Stromal cell of bone marrow (primary cell): ENCODE data around the gene RAB40C.

Source experiments
- DNase-seq: peaks from one replicate; pipeline ENCODE4 v3.0.0-alpha.2; 2012; ENCODE audit warnings: low read depth

Gene RAB40C, protein sequence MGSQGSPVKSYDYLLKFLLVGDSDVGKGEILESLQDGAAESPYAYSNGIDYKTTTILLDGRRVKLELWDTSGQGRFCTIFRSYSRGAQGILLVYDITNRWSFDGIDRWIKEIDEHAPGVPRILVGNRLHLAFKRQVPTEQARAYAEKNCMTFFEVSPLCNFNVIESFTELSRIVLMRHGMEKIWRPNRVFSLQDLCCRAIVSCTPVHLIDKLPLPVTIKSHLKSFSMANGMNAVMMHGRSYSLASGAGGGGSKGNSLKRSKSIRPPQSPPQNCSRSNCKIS

DNA sequence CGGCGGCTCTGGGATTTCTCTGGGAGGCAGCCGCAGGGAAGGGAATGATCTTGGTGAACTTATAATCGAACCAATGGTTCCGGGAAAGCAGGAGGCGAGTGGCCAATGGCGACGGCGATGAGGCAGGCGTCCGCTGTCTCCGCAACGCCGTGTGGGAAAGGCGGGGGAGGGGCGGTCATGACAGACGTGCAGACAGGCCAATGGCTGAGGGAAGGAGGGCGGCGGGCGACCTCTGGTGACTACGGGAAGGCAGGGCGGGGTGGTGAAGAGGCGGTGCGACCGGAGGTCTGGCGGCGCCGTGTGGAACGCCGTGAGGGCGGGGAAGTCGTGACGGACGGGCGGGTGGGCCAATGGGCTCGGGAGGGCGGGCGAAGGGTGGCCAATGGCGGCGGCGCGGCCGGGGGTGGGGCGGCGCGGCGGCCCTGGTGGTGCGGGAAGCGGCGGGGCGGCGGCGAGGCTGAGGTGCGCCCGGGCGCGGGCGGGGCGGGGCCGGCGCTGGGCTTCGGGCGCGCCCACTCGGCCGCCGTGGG is at the start of gene RAB40C:
RAB40C (plus strand) TSS at position 409 of the 530 bp plus-strand sequence. CDS start 226 bp downstream, outside the sequence.
- DNase-seq, result peak; percentile 91

DNA sequence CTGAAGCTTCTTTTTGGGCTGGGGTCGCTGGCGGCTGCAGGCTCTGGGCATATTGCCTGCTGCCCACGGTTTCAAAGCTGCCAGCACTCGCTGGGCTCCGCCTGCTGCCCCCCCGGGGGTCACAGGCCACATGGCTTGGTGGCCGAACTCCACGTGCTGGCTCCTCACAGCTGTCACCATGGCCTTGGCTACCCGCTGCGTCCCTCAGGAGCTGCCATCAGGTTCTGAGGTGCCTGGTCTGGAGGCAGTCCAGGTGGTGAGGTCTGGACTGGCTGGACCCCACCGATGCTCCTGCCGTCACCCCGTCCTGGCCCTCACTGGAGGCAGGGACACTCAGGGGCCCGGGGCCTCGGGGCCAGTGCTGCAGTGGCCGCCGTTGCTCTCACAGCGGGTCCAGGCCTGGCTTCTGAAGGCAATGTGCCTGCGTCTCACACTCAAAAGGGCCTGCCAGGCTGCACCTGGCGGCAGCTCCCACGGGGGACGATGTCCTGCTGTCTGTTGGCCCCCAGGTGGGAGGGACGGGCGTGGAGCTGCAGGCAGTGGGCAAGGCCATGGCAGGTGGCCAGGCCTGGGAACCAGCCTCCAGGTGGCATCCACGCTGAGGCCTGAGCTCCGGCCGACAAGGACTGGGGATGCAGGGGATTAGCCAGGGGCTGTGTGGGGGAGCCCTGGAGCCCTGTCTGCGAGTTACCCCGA is 49.1 kb upstream of the RAB40C start:
- DNase-seq, result no peak

DNA sequence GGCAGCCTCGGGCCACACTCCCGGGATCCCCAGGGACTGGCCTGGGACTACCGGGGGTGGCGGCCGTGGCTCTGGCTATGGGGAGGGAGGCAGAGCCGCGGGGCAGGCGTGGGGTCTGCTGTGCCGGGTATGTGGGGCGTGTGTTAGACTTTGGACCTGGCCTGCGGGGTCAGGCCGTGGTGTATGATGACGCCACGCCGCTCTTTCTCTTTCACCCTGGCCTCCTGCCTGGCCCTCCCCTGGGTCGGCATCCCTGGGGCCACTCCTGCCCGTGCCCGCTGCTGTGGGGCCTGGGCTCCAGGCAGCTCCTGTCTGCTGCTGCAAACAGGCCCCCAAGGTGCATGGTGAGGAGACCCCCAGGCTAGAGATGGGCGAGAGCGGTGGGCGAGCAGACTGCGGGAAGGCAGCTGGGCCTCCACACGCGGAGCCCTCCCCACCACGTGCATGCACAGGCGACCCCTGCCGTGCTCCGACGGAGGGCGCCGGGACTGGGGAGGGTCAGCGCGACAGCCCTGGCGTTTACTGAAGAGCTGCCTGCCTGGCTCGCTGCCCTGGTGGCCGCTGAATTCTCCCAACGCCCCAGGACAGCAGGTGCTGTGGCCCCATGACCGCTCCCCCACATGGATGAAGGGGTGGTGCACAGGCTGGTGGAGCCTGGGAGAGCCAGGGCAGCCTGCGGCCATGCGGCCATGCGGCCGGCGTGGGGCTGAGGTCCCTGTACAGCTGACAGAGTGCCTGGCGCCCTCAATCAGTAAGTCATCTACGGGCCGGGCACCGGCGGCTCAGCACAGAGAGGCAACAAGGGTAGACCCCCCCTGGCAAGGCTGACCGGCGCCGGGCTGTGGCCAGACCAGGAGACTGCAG is 46.3 kb upstream of the RAB40C start:
- no peak for DNase-seq

DNA sequence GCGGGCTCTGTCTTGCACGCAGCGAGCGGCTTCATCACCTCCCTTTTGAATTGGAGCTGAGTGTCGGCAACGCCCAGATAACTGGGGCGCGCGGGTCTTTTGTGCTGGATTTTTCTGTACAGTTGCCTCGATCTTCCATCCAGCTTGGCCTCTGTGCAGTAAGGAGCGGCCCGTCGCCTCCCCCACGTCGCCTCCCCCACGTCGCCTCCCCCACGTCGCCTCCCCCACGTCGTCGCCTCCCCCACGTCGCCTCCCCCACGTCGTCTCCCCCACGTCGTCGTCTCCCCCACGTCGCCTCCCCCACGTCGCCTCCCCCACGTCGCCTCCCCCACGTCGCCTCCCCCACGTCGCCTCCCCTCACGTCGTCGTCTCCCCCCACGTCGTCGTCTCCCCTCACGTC is 45.3 kb upstream of the RAB40C start:
- no peak for DNase-seq

DNA sequence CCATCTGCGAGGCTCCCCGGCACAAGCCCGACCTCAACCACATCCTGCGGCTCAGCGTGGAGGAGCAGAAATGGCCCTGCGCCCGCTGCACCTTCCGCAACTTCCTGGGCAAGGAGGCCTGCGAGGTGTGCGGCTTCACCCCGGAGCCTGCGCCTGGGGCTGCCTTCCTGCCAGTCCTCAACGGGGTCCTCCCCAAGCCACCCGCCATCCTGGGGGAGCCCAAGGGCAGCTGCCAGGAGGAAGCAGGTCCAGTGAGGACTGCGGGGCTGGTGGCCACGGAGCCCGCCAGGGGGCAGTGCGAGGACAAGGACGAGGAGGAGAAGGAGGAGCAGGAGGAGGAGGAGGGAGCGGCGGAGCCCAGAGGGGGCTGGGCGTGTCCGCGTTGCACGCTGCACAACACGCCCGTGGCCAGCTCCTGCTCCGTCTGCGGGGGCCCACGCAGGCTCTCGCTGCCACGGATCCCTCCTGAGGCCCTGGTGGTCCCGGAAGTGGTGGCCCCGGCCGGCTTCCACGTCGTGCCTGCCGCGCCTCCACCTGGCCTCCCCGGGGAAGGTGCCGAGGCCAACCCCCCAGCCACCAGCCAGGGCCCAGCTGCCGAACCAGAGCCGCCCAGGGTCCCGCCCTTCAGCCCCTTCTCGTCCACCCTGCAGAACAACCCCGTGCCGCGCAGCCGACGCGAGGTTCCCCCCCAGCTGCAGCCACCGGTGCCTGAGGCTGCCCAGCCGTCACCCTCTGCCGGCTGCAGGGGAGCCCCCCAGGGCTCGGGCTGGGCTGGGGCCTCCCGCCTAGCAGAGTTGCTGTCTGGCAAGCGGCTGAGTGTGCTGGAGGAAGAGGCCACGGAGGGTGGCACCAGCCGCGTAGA is 42.7 kb upstream of the RAB40C start:
- DNase-seq, result no peak

DNA sequence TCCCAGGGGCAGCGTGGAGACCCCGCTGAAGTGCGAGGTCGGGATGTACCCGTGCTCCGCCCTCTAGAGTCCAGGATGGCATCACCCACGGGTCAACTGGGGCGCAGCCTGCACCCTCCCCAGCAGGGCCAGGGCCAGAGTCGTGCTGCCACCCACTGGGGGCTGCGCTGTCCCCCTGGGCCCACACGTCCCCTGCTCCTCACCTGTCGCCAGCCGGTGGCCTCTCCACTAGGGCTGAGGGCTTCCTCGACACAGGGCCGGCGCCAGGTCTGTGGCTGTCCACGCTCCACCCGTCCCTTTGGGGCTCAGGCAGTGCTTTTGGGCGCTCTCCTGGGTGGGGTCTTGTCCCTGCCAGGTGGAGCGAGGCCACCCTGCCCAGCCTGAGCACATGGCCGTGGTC is 41.3 kb upstream of the RAB40C start:
- no peak for DNase-seq

DNA sequence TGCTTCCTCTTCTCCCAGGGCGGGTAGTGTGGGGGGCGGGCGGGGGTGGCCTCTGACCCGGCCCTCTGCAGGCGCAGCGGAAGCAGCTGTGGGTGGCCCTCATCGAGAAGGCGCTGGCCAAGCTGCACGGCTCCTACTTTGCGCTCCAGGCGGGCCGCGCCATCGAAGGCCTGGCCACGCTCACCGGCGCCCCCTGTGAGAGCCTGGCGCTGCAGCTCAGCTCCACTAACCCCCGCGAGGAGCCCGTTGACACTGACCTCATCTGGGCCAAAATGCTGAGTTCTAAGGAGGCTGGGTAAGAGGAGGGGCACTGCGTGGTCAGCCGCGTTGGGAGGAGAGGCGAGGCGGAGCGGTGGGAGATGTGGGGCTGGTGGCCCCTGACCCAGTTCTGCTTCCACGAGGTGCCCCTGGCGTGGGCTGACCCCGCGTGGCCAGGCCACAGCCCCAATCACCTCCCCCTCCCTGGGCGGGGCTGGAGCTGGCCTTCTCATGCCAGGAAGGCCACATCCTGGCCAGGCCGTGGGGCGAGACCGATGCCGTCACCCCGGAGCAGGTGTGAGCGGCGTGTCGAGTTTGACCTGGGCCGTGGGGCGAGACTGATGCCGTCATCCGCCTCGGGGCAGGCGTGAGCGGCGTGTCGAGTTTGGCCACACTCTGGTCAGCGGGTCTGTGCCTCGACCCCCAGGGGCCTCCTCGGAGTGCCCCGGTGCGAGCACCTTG is 40.2 kb upstream of the RAB40C start:
- no peak for DNase-seq

DNA sequence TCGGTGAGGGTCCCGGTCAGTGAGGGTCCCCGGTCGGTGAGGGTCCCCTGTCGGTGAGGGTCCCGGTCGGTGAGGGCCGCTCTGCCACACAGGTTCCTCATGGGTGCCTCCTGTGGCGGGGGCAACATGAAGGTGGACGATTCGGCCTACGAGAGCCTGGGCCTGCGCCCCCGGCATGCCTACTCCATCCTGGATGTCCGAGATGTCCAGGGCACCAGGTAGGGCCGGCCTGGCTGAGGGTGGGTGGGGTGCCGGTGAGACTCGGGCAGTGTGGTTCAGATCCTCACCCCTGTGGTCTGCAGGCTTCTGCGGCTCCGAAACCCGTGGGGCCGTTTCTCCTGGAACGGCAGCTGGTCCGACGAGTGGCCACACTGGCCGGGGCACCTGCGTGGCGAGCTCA is 38.7 kb upstream of the RAB40C start:
- no peak for DNase-seq

DNA sequence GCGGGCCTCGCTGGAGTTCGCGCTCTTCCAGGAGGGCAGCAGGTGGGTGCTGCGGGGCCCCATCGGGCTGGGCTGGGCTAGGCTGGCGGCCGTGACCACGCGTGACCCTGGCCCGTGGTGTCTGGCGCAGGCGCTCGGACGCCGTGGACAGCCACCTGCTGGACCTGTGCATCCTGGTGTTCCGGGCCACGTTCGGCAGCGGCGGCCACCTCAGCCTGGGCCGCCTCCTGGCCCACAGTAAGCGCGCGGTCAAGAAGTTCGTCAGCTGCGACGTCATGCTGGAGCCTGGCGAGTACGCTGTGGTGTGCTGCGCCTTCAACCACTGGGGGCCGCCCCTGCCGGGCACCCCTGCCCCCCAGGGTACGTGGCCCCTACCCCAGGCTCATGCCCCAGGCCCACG is 37.7 kb upstream of the RAB40C start:
- DNase-seq, result no peak

DNA sequence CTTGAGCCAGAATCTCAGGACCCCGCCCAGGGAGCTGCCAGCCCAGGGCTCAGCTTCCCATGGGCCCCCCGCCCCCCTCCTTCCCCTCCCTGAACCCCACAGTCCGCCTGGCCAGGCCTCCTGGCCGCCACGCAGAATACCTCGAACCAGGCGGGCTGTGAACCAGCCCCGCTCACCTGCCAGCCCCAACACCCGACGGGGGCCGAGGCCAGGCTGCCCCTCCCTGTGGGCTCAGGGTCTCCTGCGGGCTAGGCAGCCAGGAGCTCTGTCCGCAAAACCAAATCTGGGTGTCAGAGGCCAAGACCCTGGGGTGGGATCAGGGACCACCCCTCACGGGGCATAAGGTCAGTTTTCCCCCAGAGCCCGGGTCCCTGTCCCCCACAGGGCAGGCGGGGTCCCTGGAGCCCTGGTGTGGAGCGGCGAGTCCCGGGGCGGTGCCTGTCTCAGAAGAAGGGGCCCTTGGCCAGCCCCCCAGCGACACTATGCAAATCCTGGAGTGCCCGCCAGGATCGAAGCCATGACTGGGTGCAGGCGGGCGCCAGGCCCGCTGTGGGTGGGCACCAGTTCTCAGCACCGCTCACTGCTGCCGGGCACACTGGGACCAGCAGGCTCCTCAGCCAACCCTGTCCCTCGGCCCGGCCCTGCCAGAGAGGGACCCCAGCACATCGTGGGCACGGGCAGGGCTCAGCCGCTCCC is 36.1 kb upstream of the RAB40C start:
- DNase-seq, result no peak

DNA sequence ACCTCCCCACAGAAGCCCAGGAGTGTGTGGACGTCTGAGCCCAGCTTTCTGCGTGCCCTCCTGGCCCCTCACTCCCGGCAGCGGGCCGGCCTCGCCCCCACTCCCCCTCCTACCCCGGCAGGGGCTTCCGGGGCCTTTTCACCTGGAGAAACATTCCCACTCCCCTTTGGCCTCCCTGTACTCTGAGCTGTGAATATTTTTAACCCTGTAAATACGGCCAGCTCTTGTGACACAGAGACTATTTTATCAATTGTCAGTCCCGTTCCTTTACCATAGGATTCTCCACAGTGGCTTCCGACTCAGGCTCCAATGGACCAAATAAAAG is 35.6 kb upstream of the RAB40C start:
- DNase-seq, result no peak

DNA sequence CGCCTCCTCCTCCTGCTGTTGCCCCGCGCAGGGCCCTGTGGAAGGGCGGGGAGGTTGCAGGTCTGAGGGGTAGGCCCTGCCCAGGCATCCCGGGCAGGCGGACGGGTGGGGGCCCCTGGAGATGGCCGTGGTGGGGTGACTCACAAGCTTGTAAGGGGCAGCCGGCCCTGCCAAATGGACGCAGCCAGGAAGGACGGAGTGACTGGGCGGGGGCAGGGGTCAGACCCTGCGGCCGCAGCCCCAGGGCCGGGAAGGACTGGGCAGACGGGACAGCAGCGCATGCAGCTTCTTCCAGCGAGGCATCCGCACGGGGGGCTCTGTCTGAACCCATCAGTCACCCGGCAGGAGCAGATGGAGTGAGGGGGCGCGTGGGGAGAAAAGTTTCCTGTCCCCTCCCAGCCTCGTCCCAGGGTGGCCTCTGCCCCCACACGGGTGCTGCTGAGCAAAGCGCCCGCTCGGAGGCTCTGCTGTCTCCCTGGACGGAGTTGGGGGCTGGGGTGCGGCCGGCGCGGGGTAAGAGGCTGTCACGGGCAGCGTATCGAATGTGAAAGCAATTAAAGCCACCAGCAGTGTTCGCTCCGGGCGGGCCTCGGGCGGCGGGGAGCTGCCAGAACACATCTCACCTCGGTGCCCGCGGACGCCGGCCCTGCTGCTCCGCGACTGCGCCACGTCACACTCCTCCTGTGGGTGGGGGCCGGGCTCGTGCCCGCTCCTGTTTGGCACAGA is 35.1 kb upstream of the RAB40C start:
- DNase-seq, result peak; percentile 66

DNA sequence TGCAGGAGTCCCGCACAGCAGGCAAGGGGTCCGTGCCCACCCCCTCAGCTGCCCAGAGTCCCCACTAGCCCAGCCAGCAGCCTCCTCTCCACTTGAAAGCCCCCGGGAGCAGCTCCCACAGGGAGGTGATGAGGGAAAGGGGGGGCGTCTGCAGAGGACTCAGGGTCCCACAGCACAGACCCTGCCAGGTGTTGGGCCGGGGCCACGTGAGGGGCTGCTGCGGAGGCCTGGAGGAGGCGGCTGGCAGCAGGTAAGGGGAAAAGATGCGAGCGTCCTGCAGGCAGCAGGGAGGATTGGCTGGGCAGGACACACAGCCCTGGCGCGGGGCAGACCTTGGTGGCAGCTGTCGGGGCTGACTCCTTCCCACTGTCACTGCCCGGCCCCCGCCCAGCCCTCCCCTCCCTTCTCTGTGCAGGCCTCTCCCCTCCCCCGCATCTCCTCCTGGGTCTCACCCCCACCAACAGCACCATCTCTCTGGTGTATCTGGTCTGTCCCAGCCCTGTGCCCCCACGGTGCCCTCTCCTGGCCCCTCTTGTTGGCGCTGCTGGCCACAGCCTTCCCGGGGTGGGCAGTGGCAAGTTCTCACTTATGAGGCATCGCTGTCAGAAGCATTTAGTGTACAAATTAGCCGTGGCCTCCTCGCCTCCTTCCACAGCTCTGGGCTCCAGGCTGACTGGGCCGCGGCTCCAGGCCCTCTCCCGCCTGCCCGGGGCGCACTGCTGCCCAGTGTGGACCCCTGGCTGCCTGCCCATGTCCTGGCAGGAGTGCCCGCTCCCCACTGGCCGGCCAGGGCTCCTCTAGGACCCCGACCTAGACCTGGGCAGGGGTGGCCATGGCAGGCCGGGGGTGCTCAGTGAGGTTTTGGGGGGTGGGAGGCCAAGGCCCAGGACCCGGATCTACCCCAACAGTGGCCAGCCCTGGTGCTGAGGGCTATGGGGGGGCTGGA is 34.1 kb upstream of the RAB40C start:
- no peak for DNase-seq

DNA sequence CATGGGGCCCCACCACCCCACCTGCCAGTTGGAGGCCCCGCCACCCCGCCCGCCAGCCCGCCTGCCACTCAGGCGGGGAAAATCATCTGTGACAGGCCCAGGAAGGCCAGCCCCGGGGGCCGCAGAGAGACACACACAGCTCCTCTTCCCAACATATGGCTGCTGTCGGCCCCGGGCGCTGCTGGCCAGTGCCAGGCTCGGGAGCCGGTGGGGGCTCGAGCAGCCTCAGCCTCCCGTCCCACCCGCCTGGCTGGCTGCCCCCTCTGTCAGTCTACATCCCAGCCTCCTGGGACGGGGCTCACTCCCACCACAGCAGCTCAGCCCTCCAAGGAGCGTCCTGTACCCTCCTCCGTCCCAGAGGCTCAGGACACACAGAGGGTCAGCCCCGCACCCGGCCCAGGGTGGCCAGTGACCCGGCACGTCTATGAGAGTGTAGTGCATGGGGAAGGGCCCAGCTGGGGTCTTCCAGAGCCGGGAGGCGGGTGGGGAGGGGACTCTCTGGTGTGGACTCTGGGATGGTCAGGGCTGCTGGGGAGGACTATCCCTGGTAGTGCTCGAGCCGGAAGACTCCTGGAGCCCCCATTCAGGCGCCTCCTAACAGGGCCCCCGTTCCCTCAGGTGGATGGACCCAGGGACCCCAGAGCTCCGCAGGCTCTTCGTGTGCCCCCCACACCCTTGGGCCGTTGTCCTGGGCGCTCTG is 33.2 kb upstream of the RAB40C start:
- DNase-seq, result no peak

DNA sequence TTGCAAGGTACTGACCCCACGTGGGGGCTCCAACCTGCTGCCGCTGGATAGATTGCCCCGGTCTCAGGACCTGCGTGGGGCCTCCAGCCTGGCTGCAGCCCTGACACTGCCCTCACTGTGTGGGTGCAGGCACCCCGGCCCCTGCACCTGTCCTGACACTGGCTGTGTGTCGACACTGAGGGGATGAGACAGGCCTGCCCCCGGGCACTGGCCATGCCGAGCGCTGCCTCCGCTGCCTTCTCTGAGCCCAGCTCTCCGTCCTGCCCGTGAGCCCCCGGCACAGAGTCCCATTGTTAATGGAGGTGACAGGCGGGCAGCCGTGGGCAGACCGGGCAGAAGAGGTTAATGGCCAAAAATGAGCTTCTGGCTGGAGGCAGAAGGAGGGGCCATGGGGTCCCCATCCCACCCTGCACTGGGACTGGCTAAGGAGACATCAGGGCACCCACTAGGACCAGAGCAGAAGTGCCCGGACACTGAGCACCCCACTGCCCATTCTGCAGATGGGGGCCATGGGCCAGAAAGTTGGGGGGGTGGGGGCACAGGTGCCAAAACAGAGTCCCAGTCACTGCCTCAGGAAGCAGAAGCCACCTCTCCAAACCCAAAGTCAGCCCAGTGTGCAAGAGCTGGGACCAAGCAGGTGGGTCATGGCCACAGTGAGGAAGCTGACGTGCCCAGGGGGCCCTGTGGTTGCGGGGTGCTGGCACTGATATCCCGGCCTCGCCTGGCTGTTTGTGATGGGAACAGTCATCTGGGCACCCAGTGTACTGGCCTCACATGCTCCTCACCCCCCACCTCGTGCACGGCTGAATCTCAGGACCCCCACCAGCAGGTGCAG is 32.2 kb upstream of the RAB40C start:
- DNase-seq, result no peak

DNA sequence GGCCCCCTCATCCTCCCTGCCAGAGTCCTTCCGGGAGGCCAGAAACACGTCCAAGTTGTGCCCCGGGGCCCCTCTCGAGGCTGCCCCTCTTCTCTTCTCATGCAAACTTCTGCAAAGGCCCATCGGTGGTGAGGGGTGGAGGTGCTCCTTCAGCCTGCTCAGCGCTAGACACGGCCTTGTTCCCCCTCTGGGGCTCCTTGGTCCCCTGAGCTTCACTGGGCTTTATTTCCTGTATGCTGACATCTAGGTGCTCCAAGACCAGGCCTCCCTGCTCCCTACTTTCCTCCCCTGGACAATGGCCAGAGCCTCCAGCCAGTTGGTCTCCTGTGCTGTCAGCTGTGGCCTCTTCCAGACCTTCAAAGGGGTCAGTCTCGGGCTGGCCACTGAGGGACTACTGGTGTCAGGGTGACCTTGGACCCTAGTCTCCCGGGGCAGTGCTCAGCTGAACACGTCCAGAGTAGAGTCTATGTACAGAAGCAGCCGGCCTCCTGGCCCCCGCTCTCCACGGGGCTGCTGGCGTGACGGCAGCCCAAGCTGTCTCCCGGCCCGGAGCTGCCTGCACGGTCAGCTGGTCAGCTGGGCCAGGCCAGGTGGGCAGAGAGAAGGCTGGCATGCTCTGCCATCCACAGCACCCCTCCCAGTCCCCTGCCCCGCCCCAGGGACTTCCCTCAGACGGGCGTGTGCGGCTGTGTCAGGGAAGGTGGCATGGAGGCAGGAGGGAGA is 31.4 kb upstream of the RAB40C start:
- no peak for DNase-seq

DNA sequence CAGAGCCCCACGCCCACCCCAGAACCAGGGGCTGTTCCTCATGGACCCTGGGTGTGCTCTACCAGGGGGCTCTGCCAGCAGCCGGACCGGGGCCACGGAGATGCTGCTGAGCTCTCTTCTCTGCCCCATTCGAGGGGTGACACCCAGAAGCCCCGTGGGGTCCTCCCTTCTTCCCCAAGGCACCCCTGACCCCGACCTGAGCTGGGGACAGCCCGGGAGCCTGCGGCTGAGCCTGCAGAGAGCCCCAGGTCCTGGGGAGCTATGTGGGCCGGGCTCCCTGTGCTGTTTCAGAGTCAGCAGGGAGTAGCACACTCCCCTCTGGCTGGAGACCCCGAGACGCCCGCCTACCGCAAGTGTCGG is 30.9 kb upstream of the RAB40C start:
- no peak for DNase-seq
